ENCODE measurements around the gene TRIM65. TPM values are rescaled to one million over a fixed set of nuclear protein-coding genes. Genes with fewer than 3 reads are reported as not detected.

TRIM65 gene
- total and polyA plus RNA-seq, 2 of the 13 experiments (the other 11 are each of a cell fraction or from before 2014, with no cell fraction given), result 10.3 to 22.4 TPM

DNA sequence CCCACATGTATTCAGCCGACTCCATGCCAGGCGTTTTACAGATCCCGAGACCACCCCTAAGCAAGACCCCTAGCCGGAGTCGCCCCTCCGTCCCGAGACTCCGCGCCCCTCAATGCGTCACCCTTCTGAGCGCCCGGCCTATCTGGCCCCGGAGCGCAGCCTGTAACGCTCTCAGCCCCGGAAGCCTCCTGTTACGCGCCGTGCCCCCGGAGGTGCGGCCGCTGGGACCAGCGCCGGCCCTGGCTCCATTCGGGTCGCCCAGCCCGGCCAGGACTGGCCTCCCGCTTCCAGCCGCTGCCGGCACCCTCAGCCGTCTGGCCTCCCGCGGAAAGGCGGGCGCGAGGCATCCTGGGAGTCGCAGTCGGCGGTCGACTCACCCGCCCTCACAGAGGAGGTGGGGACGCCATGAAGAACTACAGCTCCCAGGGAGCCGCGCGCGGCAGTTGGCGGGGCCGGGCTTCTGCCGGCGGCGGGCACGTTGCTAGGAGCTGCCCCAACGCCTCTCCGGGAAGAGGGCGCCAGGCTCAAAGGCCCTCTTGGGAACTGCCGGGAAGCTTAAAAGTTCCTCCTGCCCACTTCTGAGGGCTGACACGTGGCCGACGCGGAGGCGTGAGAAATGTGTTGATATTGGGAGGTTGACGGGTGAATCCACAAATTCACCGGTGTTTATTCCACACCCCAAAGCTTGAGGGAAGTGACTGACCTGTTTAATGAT, 44.1 kb upstream of the TRIM65 start, which contains the start of gene FBF1 (continued):
- TF ChIP-seq, protein P1, sequence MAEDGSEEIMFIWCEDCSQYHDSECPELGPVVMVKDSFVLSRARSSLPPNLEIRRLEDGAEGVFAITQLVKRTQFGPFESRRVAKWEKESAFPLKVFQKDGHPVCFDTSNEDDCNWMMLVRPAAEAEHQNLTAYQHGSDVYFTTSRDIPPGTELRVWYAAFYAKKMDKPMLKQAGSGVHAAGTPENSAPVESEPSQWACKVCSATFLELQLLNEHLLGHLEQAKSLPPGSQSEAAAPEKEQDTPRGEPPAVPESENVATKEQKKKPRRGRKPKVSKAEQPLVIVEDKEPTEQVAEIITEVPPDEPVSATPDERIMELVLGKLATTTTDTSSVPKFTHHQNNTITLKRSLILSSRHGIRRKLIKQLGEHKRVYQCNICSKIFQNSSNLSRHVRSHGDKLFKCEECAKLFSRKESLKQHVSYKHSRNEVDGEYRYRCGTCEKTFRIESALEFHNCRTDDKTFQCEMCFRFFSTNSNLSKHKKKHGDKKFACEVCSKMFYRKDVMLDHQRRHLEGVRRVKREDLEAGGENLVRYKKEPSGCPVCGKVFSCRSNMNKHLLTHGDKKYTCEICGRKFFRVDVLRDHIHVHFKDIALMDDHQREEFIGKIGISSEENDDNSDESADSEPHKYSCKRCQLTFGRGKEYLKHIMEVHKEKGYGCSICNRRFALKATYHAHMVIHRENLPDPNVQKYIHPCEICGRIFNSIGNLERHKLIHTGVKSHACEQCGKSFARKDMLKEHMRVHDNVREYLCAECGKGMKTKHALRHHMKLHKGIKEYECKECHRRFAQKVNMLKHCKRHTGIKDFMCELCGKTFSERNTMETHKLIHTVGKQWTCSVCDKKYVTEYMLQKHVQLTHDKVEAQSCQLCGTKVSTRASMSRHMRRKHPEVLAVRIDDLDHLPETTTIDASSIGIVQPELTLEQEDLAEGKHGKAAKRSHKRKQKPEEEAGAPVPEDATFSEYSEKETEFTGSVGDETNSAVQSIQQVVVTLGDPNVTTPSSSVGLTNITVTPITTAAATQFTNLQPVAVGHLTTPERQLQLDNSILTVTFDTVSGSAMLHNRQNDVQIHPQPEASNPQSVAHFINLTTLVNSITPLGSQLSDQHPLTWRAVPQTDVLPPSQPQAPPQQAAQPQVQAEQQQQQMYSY (CRISPR knock-in tag; IDR thresholded peaks at IDR 0.05), result peak; percentile 88; the same call in 1 of the 2 replicates
- TF ChIP-seq MED8 (CRISPR knock-in tag; IDR thresholded peaks at IDR 0.05; ENCODE audit: insufficient replicate concordance) (peak; percentile 96), MXD4 (CRISPR knock-in tag; IDR thresholded peaks at IDR 0.05) (peak; percentile 99), CBX5 (CRISPR knock-in tag; IDR thresholded peaks at IDR 0.05; ENCODE audit: borderline replicate concordance) (peak; percentile 74; the same call in 1 of the 2 replicates), TBP (CRISPR knock-in tag; IDR thresholded peaks at IDR 0.05) (no peak; the same call in 1 of the 2 replicates), ZBTB3 (CRISPR knock-in tag; IDR thresholded peaks at IDR 0.05; ENCODE audit: borderline replicate concordance, low read depth) (no peak), PHF5A (CRISPR knock-in tag; IDR thresholded peaks at IDR 0.05; ENCODE audit: low read depth, unreplicated experiment) (peak; percentile 95), ZNF800 (CRISPR knock-in tag; IDR thresholded peaks at IDR 0.05) (peak; percentile 77), ZNF253 (CRISPR knock-in tag; IDR thresholded peaks at IDR 0.05; ENCODE audit: borderline replicate concordance) (0 out of 2 replicates have a peak, but pooled peaks have one; percentile 37), HNRNPH1 (optimal IDR thresholded peaks at IDR 0.05; ENCODE audit: low read depth, low read length) (no peak), MAFG (CRISPR knock-in tag; IDR thresholded peaks at IDR 0.05) (no peak), IRF2 (CRISPR knock-in tag; IDR thresholded peaks at IDR 0.05) (peak; percentile 94), ZXDC (CRISPR knock-in tag; IDR thresholded peaks at IDR 0.05) (peak; percentile 82; the same call in 1 of the 2 replicates)
- TF ChIP-seq, protein P2, sequence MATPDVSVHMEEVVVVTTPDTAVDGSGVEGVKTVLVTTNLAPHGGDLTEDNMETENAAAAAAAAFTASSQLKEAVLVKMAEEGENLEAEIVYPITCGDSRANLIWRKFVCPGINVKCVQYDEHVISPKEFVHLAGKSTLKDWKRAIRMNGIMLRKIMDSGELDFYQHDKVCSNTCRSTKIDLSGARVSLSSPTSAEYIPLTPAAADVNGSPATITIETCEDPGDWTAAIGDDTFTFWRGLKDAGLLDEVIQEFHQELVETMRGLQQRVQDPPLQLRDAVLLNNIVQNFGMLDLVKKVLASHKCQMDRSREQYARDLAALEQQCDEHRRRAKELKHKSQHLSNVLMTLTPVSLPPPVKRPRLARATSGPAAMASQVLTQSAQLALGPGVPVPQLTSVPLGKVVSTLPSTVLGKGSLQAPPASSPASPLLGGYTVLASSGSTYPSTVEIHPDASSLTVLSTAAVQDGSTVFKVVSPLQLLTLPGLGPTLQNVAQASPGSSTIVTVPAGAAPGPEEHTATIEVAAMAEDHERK (CRISPR knock-in tag; IDR thresholded peaks at IDR 0.05; ENCODE audit: low read depth), result peak; percentile 70; the same call in 1 of the 2 replicates
- TF ChIP-seq, protein P3, sequence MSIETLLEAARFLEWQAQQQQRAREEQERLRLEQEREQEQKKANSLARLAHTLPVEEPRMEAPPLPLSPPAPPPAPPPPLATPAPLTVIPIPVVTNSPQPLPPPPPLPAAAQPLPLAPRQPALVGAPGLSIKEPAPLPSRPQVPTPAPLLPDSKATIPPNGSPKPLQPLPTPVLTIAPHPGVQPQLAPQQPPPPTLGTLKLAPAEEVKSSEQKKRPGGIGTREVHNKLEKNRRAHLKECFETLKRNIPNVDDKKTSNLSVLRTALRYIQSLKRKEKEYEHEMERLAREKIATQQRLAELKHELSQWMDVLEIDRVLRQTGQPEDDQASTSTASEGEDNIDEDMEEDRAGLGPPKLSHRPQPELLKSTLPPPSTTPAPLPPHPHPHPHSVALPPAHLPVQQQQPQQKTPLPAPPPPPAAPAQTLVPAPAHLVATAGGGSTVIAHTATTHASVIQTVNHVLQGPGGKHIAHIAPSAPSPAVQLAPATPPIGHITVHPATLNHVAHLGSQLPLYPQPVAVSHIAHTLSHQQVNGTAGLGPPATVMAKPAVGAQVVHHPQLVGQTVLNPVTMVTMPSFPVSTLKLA (IDR thresholded peaks at IDR 0.05), result peak; percentile 91

Measured in HepG2 (cell line).